Neural progenitor cell (in vitro differentiated cells): ENCODE data around the gene SEMA3G. TPM values are rescaled to one million over a fixed set of nuclear protein-coding genes. Genes with fewer than 3 reads are reported as not detected.
A peak's percentile ranks its signal among the peaks of the same experiment; 100 is the strongest.

Experiments
- DNase-seq: peaks from one replicate; pipeline ENCODE4 v3.0.0-alpha.2; 2016; ENCODE audit warnings: low spot score
- H2AFZ ChIP-seq: fragments of 200-600 bp; sonication (generic); replicated peaks from 2 replicates; pipeline ENCODE4 v1.6.1; 2016; ENCODE audit warnings: antibody characterized with exemption
- H3F3A ChIP-seq: fragments of 200-600 bp; sonication (generic); 2 replicates; pipeline ENCODE4 v1.6.1; 2016; ENCODE audit warnings: antibody characterized with exemption, low read depth
- H3K27ac ChIP-seq: fragments of 200-600 bp; sonication (generic); 2 replicates; pipeline ENCODE4 v1.5.1; 2016; ENCODE audit warnings: mild to moderate bottlenecking
- H3K27me3 ChIP-seq: fragments of 200-600 bp; sonication (generic); 2 replicates; pipeline ENCODE4 v1.6.1; 2016; ENCODE audit warnings: mild to moderate bottlenecking, moderate library complexity
- H3K36me3 ChIP-seq: fragments of 200-600 bp; sonication (generic); 2 replicates; pipeline ENCODE4 v1.5.1; 2016
- H3K4me1 ChIP-seq: fragments of 200-600 bp; sonication (generic); 2 replicates; pipeline ENCODE4 v1.6.1; 2016; ENCODE audit warnings: mixed run types
- H3K4me2 ChIP-seq: fragments of 200-600 bp; sonication (generic); 2 replicates; pipeline ENCODE4 v1.6.1; 2016
- H3K4me3 ChIP-seq: fragments of 200-600 bp; sonication (generic); 2 replicates; pipeline ENCODE4 v1.5.1; 2016
- H3K79me2 ChIP-seq: fragments of 200-600 bp; sonication (generic); 2 replicates; pipeline ENCODE4 v1.6.1; 2016; ENCODE audit warnings: low read depth
- H3K9ac ChIP-seq: fragments of 200-600 bp; sonication (generic); 2 replicates; pipeline ENCODE4 v1.6.1; 2016
- H3K9me3 ChIP-seq: fragments of 200-600 bp; sonication (generic); 2 replicates; pipeline ENCODE4 v1.5.1; 2016; ENCODE audit warnings: low read depth
- H4K20me1 ChIP-seq: fragments of 200-600 bp; sonication (generic); 2 replicates; pipeline ENCODE4 v1.6.1; 2016; ENCODE audit warnings: low read depth
- H3K27ac Mint-ChIP-seq: 3 replicates; pipeline ENCODE4 v1.8.0; 2021; ENCODE audit warnings: mixed read lengths
- H3K27me3 Mint-ChIP-seq: 2 replicates; pipeline ENCODE4 v1.8.0; 2022; ENCODE audit warnings: low read depth, mild to moderate bottlenecking, inconsistent platforms, moderate library complexity, mixed read lengths; ENCODE audit not compliant: insufficient read depth
- H3K36me3 Mint-ChIP-seq: 3 replicates; pipeline ENCODE4 v1.8.0; 2021; ENCODE audit warnings: mixed read lengths
- H3K4me1 Mint-ChIP-seq: 3 replicates; pipeline ENCODE4 v1.8.0; 2021; ENCODE audit warnings: mixed read lengths
- H3K4me3 Mint-ChIP-seq: 3 replicates; pipeline ENCODE4 v1.8.0; 2021; ENCODE audit warnings: mild to moderate bottlenecking, moderate library complexity, mixed read lengths
- H3K9me3 Mint-ChIP-seq: 3 replicates; pipeline ENCODE4 v1.8.0; 2020; ENCODE audit warnings: mixed read lengths
- EZH2 ChIP-seq: fragments of 200-600 bp; sonication (generic); IDR thresholded peaks from 2 replicates; pipeline ENCODE4 v1.6.1; 2017; ENCODE audit warnings: antibody characterized with exemption, mild to moderate bottlenecking, moderate library complexity
- EZH2phosphoT487 ChIP-seq: fragments of 200-600 bp; sonication (generic); IDR thresholded peaks from 2 replicates; pipeline ENCODE4 v1.6.1; 2017; ENCODE audit warnings: antibody characterized with exemption
- total RNA-seq: library from RNA; depleted of rRNA; stranded (reverse); fragments of >200 nt; gene quantifications from 2 replicates; pipeline ENCODE4 v1.2.3, GENCODE V29; 2015; ENCODE audit warnings: low replicate concordance
- TF ChIP-seq, protein P1 (sequence below): fragments of 200-600 bp; sonication (generic); IDR thresholded peaks from 2 replicates; pipeline ENCODE4 v1.5.1; 2017; ENCODE audit warnings: antibody characterized with exemption, mild to moderate bottlenecking

Gene SEMA3G
- total RNA-seq: 0.79 and 3.4 TPM in 2 replicates

DNA sequence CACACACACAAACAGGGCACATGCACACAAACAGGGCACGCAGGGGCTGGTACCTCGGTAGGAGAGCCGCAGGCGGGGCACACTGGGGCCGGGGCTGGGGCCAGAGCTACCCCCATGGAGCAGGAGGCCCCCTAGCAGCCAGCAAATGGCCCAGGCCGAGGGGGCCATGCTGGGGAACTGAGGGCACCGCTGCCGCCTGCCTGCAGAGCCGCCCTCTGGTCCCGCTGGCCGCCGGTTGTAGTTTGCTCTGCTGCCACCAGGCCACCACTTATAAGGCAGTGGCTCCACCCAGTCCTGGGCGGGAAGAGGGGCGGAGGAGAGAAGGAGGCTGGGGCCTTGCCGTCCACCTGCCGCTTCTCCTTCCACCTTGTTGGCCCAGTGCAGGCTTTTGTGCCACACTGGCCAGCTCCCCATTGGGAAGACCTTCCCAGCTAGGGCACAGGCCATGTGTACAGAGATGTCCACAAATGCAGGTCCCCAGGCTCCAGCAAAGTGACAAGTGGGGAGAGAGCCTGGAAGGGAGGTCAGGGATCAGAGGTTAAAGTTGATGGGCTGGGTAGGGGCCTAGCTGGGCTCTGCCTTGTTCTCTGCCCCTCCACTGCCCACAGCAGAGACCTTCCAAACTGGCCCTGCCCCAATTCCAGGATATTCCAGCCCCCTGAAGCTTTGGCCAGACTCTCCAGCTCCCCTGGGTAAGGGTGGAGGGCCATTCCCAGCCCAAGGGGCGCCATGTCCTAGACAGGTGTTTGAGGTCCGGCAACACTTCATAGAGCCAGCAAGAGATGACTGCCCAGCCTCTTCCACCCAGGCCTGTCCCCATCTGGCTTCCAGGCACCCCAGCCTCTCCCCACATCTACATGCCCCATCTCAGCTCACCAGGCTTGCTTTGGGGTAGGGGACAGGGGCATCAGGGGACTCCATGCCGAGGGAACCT is at the start of gene SEMA3G:
SEMA3G (minus strand) TSS at position 244 of the 934 bp plus-strand sequence; CDS start at position 168, 76 bp downstream.
- Histone ChIP-seq H3K9ac (no peak within 1 kb of the TSS), H3K4me3 (peak within 1 kb of the TSS; percentile 32), H3K79me2 (no peaks in the 10 kb centered on the region), H3K9me3 (no peaks in the 10 kb centered on the region), H3K4me2 (peak within 1 kb of the TSS; percentile 65), H3K27me3 (no peaks in the 10 kb centered on the region), H3K4me1 (no peaks in the 10 kb centered on the region), H4K20me1 (no peaks in the 10 kb centered on the region), H2AFZ (peak within 1 kb of the TSS; percentile 94), H3F3A (no peaks in the 10 kb centered on the region), H3K27ac (no peak within 1 kb of the TSS), H3K36me3 (no peaks in the 10 kb centered on the region)
- Mint-ChIP-seq H3K4me1 (peaks cover 4% of the 10 kb centered on the region), H3K9me3 (no peaks in the 10 kb centered on the region), H3K27me3 (peaks cover 12% of the 10 kb centered on the region), H3K4me3 (no peak within 1 kb of the TSS), H3K36me3 (no peaks in the 10 kb centered on the region), H3K27ac (peak within 1 kb of the TSS; percentile 31)
- no peak for TF ChIP-seq EZH2phosphoT487
- TF ChIP-seq, protein P1, sequence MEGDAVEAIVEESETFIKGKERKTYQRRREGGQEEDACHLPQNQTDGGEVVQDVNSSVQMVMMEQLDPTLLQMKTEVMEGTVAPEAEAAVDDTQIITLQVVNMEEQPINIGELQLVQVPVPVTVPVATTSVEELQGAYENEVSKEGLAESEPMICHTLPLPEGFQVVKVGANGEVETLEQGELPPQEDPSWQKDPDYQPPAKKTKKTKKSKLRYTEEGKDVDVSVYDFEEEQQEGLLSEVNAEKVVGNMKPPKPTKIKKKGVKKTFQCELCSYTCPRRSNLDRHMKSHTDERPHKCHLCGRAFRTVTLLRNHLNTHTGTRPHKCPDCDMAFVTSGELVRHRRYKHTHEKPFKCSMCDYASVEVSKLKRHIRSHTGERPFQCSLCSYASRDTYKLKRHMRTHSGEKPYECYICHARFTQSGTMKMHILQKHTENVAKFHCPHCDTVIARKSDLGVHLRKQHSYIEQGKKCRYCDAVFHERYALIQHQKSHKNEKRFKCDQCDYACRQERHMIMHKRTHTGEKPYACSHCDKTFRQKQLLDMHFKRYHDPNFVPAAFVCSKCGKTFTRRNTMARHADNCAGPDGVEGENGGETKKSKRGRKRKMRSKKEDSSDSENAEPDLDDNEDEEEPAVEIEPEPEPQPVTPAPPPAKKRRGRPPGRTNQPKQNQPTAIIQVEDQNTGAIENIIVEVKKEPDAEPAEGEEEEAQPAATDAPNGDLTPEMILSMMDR: peak; percentile 55
- DNase-seq: peak; percentile 84

DNA sequence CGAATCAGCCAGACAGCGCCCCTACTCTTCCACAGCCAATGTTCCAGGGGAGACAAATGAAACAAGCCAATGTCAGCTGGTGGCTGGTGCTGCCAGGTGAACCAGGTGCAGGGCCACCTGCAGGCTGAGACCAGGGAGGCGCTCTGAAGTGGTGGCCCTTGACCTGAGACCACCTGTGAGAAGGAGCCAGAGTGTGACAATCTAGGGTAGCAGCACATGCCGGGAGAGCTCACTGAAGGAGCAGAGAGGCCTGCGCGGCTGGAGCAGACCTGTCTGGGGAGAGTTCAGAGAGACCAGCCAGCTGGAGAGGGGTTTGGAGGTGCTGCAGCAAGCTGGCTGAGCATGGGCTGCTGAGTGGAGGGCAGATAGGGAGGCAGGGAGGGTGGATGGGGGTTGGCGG is 49.5 kb upstream of the SEMA3G start:
- peaks cover 8% of the 10 kb centered on the region for H3K36me3 Mint-ChIP-seq
- no peaks in the 10 kb centered on the region for H3K36me3 ChIP-seq
- H3K4me3 ChIP-seq: no peak overlapping the region
- no peaks in the 10 kb centered on the region for H3K79me2 ChIP-seq
- no peak overlapping the region for H3K27ac Mint-ChIP-seq
- no peak overlapping the region for H3K4me2 ChIP-seq
- peaks cover 7% of the 10 kb centered on the region for H3F3A ChIP-seq
- no peak overlapping the region for H2AFZ ChIP-seq
- DNase-seq: no peak
- H3K27me3 ChIP-seq: no peaks in the 10 kb centered on the region
- peaks cover 6% of the 10 kb centered on the region for H3K4me1 ChIP-seq
- H3K9me3 Mint-ChIP-seq: no peaks in the 10 kb centered on the region
- peak overlapping the region; percentile 53 for H3K27ac ChIP-seq
- H3K9ac ChIP-seq: no peak overlapping the region
- peak overlapping the region; percentile 11 for H3K4me3 Mint-ChIP-seq
- TF ChIP-seq, protein P1: no peak
- no peak for TF ChIP-seq EZH2
- TF ChIP-seq EZH2phosphoT487: no peak
- peaks cover 22% of the 10 kb centered on the region for H4K20me1 ChIP-seq
- peaks cover 6% of the 10 kb centered on the region for H3K27me3 Mint-ChIP-seq
- no peaks in the 10 kb centered on the region for H3K9me3 ChIP-seq
- H3K4me1 Mint-ChIP-seq: peaks cover 10% of the 10 kb centered on the region

DNA sequence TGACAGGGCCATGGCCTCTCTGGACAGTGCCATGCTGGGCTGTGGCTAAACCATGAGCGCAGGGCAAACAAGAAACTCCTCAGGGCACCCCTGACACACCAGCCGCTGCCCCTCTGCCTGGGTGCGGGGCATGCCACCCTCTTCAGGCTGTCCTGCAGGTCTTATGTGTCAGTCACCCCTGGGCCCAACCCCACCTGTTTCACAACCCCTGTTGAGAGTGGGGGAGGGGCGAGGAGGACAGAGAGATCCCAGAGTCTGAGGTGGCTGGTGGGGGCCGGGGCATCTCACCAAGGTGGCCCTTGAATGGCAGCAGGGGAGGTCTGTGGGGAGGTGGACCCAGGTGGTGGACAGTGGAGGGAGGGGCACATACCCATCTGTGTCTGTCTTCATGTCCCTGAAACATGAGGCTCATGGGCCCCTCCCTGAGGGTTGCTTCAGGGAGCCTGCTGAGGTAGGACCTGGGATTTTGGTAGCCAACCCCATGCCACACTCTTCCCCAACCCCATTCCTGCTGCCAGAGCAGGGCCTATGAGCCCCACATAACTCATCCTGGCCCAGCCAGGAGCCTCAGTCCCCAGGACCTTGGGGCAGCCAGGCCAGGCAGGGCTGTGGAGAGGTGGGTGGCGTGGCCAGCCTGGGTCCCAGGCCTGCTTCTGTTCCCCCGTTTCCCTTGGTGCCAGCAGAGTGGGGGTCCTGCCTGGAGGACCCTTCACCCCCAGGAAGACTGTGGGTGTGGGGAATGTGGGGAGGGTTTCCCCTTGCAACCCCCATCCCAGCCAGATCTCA is 48.5 kb upstream of the SEMA3G start:
- Histone ChIP-seq H4K20me1 (peaks cover 22% of the 10 kb centered on the region), H3K27me3 (no peaks in the 10 kb centered on the region), H2AFZ (no peak overlapping the region), H3K9me3 (no peaks in the 10 kb centered on the region), H3K4me1 (peaks cover 6% of the 10 kb centered on the region), H3K4me2 (no peak overlapping the region), H3F3A (peaks cover 7% of the 10 kb centered on the region), H3K36me3 (no peaks in the 10 kb centered on the region), H3K4me3 (no peak overlapping the region), H3K79me2 (no peaks in the 10 kb centered on the region), H3K27ac (peak overlapping the region; percentile 46), H3K9ac (no peak overlapping the region)
- no peak overlapping the region for H3K27ac Mint-ChIP-seq
- no peak for DNase-seq
- no peaks in the 10 kb centered on the region for H3K9me3 Mint-ChIP-seq
- H3K27me3 Mint-ChIP-seq: peaks cover 6% of the 10 kb centered on the region
- H3K4me1 Mint-ChIP-seq: peaks cover 10% of the 10 kb centered on the region
- peaks cover 8% of the 10 kb centered on the region for H3K36me3 Mint-ChIP-seq
- TF ChIP-seq, protein P1: no peak
- TF ChIP-seq EZH2phosphoT487: no peak
- TF ChIP-seq EZH2: no peak
- no peak overlapping the region for H3K4me3 Mint-ChIP-seq
